ENCODE data around the gene RSRC2.
"Not testable (repeated sequence)": the region's sequence is repeated elsewhere in the genome, so short reads cannot be mapped to it uniquely, and the experiment has no call there.

Gene RSRC2, protein sequence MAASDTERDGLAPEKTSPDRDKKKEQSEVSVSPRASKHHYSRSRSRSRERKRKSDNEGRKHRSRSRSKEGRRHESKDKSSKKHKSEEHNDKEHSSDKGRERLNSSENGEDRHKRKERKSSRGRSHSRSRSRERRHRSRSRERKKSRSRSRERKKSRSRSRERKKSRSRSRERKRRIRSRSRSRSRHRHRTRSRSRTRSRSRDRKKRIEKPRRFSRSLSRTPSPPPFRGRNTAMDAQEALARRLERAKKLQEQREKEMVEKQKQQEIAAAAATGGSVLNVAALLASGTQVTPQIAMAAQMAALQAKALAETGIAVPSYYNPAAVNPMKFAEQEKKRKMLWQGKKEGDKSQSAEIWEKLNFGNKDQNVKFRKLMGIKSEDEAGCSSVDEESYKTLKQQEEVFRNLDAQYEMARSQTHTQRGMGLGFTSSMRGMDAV

DNA sequence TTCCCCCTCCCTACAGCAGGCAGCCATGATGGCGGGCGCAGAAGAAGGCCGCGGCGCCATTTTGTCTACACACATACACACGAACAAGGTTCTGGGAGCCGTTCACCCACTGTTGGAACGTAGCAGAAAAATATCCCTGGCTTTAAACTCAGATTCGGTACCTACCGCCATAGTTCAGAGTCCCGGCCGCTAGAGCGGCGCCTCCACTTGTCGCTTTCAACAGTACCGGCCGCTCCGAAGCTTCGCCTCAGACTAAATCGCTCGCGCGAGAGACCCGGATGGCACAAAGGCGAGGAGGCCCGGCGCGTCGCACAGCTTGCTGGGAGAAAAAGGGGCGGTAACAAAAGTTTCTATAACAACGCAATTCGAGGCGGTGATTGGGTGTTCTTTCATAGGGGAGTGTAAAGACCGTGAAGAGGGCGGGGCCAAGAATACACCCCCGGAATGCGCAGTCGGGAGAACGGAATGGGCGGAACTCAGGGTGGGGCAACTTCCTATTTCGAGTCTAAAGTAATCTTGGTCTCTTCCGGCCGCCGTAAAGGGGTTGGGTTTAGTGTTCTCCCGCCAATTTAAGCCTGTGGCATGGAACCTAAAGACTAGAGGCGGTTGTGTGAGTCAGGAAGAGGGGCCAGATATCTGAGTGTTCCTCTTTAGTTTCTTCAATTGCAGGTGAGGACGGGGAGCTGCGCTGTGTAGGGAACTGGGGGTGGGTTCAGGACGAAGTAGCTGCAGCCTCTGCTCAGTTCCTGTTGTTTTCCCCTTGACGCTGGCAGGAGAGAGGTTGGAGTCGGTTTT, at the start of gene RSRC2, which contains the start of gene KNTC1:
Gene RSRC2, minus strand, starts transcription at position 254 of the 795 bp plus-strand sequence. Its CDS starts 83 bp downstream, at position 171.
Gene KNTC1, plus strand, starts transcription at position 567 of the 795 bp plus-strand sequence. CDS start 2,815 bp downstream, outside the sequence.
- peak; percentile 98 for DNase-seq (ENCODE audit: low read depth)
- H3K4me3 ChIP-seq (ENCODE audit: low read depth, low read length), result peak within 1 kb of the TSS; percentile 92

DNA sequence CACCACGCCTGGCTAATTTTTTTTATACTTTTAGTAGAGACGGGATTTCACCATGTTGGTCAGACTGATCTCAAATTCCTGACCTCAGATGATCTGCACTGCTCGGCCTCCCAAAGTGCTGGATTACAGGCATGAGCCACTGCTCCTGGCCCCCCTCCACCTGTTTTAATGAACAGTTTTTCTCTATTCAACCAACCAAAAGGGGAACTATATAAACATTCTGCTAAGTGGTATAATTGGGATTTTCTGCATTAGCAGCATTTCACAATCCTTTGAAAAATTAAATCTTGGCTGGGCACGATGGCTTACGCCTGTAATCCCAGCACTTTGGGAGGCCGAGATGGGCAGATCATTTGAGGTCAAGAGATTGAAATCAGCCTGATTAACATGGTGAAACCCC, 45.1 kb upstream of the RSRC2 start:
- DNase-seq (ENCODE audit: low read depth), result no peak
- no peak overlapping the region for H3K4me3 ChIP-seq (ENCODE audit: low read depth, low read length)

DNA sequence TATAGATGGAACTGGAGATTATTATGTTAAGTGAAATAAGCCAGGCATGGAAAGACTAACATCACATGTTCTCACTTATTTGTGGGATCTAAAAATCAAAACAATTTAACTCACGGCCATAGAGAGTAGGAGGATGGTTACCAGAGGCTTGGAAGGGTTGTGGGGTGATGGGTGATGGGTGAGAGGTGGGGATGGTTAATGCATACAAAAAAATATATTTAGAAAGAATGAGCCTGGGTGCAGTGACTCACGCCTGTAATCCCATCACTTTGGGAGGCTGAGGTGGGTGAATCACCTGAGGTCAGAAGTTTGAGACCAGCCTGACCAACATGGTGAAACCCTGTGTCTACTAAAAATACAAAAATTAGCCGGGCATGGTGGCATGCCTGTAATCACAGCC, 43.3 kb upstream of the RSRC2 start:
- H3K4me3 ChIP-seq (ENCODE audit: low read depth, low read length); DNase-seq (ENCODE audit: low read depth): not testable (repeated sequence)

DNA sequence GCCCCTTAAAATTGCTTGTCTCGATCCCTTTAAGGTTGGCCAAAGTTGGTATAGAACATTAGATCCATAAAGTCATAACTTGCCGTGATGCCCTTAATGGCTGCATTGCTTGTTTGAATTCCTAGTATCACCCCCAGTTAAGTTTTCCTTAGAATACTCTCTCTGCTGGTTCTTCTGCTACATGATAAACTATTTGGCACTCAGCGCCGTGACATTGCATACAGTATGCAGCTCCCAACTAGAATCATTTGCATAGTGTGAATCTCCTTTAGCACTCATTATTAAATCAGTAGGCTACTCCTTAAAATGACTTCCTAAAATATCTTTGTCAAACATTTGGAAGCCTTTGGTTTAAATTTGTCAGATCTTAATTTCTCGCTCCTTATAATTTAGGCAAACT, 42.6 kb upstream of the RSRC2 start:
- no peak for DNase-seq (ENCODE audit: low read depth)

DNA sequence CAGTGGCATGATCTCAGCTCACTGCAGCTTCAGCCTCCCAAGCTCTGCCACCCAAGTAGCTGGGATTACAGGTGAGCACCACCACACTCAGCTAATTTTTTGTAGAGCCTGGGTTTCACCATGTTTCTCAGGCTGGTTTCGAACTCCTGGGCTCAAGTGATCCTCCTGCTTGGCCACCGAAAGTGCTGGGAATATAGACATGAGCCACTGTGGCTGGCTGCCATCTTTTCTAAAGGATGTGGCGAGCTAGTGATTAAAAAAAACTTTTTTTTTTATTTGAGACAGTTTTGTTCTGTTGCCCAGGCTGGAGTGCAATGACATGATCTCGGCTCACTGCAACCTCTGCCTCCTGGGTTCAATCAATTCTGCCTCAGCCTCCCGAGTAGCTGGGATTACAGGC, 40.1 kb upstream of the RSRC2 start:
- DNase-seq (ENCODE audit: low read depth); H3K4me3 ChIP-seq (ENCODE audit: low read depth, low read length): not testable (repeated sequence)

More for the DNA sequence above, 42.6 kb upstream of the RSRC2 start:
- H3K4me3 ChIP-seq (ENCODE audit: low read depth, low read length), result no peak overlapping the region

DNA sequence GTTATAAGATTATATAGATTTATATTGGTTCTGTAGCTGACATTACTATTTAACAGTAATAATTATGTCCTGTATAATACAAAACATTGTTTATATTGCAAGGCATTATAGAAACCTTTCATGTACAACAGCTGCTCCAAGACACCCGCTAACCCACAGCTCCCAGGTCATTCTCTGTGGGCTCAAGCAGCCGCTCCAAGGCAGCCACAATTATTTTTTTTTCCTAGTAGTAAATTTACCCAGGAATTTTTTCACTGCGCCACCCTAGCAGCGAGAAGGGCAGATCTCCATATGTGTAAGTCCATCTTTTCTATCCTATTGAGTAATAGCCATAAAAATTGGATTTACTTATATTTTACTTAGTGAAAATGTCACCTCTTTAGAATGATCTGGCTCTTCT, 36.6 kb upstream of the RSRC2 start:
- no peak for DNase-seq (ENCODE audit: low read depth)

DNA sequence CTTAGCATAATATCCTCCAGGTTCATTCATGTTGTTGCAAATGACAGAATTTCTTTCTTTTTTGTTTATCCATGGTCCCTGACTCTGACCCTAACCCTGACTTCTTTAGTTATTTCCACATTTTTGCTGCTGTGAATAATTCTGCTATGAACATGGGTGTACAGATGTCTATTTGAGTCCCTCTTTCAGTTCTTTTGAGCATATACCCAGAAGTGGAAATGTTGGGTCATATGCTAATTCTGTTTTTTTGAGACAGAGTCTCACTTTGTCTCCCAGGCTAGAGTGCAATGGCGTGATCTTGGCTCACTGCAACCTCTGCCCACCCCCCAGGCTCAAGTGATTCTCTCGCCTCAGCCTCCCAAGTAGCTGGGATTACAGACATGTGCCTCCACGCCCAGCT, 33.4 kb upstream of the RSRC2 start:
- H3K4me3 ChIP-seq (ENCODE audit: low read depth, low read length), result no peak overlapping the region
- no peak for DNase-seq (ENCODE audit: low read depth)

More for the DNA sequence above, 36.6 kb upstream of the RSRC2 start:
- no peak overlapping the region for H3K4me3 ChIP-seq (ENCODE audit: low read depth, low read length)

DNA sequence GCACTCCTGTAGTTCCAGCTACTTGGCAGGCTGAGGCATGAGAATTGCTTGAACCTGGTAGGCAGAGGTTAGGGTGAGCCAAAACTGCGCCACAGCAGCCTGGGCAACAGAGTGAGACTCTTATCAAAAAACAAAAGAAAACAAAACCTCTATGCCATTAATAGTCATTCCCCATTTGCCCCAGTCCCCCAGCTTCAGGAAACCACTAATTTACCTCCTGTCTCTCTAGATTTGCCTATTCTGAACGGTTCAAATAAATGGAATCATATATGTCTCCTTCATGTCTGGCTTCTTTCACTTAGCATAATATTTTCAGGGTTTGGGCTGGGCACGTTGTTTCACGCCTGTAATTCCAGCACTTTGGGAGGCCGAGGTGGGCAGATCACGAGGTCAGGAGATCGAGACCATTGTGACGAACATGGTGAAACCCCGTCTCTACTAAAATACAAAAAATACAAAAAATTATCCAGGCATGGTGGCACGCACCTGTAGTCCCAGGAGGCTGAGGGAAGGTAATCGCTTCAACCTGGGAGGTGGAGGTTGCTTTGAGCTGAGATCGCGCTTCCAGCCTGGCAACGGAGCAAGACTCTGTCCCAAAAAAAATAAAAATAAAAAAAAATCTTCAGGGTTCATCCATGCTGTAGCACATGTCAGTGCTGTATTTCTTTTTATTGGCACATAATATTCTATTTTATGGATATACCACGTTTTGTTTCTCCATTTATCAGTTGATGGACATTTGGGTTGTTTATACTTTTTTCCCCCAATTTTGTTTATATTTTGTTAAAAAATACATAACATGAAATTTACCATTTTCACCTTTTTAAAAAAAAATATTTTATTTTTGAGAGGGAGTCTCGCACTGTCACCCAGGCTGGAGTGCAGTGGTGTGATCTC, 32.3 kb upstream of the RSRC2 start:
- no peak overlapping the region for H3K4me3 ChIP-seq (ENCODE audit: low read depth, low read length)
- DNase-seq (ENCODE audit: low read depth), result no peak

DNA sequence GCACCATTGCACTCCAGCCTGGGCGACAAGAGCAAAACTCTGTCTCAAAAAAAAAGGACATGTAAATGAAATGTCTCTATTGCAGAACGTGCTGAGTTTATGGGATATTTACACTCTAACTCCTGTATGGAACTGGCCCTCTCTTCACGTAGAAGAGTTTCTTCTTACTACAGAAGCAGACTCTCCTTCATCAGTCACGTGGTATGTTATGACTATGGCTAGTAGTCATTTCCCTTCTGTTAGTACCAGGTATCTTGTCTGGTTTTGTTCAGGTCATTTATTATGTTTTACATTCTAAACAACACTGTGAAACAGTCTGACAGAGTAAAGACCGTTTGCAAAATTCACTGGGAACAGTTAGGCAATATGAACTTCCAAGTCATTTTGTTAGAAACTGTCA, 20.6 kb upstream of the RSRC2 start:
- DNase-seq (ENCODE audit: low read depth), result no peak

DNA sequence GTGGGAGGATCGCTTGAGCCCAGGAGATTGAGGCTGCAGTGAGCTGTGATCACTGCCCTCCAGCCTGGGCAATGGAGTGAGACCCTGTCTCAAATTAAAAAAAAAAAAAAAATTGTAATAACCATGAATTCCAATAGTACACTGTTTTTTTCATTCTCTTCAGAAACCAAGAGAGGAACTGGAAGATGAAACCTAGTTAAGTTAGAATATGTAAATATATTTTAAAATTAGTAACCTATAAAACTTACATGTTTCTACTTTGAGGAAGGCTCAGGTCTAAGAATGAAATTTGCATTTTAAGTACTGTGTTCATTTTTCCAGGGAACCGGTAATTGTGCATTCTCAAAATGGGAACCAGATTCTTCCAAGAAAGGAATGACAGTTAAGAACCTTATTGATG, 19.1 kb upstream of the RSRC2 start:
- H3K4me3 ChIP-seq (ENCODE audit: low read depth, low read length), result no peak overlapping the region
- no peak for DNase-seq (ENCODE audit: low read depth)

More for the DNA sequence above, 20.6 kb upstream of the RSRC2 start:
- H3K4me3 ChIP-seq (ENCODE audit: low read depth, low read length), result no peak overlapping the region

DNA sequence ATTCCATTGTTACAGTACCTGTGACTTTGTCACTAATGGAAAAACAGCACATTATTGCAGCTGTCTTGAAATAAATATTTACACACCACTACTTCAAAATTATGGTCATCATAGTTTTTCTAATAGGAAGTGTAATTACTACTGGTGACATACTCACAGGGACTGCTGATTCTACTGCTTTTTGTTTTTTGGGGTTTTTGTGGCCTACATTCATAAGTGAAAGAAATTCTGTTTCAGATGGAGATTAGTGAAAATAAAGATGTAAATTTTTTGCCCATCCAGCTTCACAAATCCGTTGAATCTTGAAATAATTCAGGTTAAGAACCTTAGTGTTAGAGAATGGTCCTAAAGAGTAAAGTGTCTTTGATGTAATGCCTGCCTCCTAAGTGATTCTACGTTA, 17.8 kb upstream of the RSRC2 start:
- no peak for DNase-seq (ENCODE audit: low read depth)
- no peak overlapping the region for H3K4me3 ChIP-seq (ENCODE audit: low read depth, low read length)

DNA sequence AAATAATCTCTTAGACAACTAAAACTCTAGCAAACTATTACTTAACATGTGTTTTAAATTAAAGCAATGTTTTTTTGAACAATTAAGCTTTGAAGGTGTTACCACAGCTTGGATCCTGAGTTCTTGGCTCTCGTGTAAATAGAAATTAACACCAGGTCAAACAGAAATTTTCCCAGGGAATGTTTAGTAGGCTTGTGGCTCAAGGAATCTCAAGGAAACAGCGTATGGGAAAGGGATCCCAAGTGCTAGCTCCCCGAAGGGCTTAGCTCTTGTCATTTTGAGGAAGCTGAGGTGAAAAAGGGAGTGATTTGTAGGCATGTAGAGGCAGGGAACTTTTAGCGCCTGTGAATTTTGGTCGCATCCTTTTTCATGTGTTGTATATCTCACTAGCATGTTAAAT, 11.8 kb upstream of the RSRC2 start:
- H3K4me3 ChIP-seq (ENCODE audit: low read depth, low read length), result no peak overlapping the region
- no peak for DNase-seq (ENCODE audit: low read depth)

DNA sequence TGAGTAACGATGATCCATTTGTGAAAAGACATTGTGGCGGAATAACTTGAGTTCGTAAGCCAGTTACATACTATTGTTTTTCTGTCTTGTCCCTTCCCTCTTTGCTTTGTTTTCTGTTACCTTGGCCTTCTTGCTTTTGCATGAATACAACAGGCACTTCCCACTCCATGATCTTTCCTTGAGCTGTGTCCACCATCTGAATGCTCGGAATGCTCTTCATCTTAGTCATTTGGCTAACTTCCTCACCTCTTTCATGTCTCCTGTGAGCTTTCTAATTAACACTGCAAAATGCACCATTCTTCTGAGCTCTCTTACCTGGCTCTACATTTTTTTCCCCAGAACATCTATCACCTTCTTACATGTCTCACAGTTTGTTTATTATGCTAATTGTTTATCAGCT, 10.3 kb upstream of the RSRC2 start:
- no peak for DNase-seq (ENCODE audit: low read depth)
- no peak overlapping the region for H3K4me3 ChIP-seq (ENCODE audit: low read depth, low read length)

DNA sequence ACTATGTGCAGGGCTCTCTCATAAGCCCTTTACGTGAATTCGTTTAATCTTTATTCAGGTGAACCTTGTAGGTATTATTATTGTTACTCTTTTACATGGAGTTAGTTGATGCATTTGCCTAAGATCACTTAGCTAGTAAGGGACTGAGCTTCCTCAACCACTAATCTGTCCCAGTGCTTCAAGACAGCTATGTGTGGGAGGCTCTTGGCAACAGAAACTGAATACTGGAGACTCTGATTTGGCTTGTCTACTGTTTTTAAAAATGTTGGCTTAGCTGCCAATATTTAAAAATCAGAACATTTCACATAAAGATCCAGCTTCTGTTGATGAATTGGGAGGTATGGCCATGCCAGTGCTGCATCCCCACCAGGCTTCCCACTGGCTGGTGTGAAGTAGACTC, 7.1 kb upstream of the RSRC2 start:
- DNase-seq (ENCODE audit: low read depth), result no peak
- H3K4me3 ChIP-seq (ENCODE audit: low read depth, low read length), result no peak overlapping the region

DNA sequence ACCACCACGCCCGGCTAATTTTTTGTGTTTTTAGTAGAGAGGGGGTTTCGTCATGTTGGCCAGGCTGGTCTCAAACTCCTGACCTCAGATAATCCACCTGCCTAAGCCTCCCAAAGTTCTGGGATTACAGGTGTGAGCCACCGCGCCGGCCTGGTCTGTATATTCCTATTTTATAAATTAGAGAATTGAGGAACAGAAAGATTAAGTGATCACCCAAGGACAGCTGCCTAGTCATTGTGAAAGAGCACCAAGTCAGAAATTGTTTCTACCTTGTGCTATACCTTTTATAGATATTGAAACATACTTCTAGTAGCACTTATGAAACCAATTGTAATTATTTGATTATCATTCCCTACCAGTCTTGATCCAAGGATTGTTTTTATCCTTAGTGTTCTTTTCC, 2.3 kb upstream of the RSRC2 start:
- no peak overlapping the region for H3K4me3 ChIP-seq (ENCODE audit: low read depth, low read length)
- DNase-seq (ENCODE audit: low read depth), result no peak

DNA sequence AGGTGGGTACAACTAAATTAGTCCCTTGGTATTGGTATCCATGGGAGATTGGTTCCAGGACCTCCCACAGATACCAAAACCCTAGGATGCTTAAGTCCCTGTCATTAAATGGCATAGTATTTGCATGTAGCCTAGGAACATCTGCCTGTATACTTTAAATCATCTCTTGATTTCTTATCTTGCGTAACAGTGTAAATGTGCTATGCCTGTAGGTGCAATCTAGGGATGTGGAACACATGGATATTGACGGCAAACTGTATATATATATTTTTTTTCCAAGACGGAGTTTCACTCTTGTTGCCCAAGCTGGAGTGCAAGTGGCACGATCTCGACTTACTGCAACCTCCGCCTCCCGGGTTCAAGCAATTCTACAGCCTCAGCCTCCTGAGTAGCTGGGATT, 1.8 kb upstream of the RSRC2 start:
- no peak overlapping the region for H3K4me3 ChIP-seq (ENCODE audit: low read depth, low read length)
- DNase-seq (ENCODE audit: low read depth), result no peak

DNA sequence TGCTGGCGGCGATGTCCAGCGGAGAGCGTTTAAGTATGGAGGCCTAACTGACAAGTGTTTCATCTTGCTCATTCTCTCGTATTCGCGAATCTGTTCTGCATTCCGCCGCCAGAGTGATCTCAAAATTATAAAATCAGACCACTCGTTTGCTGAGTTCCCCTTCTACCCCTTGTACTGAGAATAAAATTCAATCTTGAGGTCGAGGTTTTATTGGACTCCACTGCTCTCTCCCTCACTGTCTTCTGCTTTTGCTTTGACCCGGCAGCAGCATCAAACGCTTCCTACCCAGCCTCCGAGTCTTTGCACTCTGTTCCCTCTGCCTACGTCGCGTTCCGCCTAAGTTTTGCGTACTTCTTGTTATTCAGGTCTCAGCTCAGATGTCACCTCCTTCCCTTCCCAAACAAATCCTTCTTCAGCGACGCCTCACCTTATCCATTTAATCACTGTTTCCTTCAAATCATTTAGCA, 775 bp upstream of the RSRC2 start:
- DNase-seq (ENCODE audit: low read depth), result no peak
- peak overlapping the region; percentile 92 for H3K4me3 ChIP-seq (ENCODE audit: low read depth, low read length)

DNA sequence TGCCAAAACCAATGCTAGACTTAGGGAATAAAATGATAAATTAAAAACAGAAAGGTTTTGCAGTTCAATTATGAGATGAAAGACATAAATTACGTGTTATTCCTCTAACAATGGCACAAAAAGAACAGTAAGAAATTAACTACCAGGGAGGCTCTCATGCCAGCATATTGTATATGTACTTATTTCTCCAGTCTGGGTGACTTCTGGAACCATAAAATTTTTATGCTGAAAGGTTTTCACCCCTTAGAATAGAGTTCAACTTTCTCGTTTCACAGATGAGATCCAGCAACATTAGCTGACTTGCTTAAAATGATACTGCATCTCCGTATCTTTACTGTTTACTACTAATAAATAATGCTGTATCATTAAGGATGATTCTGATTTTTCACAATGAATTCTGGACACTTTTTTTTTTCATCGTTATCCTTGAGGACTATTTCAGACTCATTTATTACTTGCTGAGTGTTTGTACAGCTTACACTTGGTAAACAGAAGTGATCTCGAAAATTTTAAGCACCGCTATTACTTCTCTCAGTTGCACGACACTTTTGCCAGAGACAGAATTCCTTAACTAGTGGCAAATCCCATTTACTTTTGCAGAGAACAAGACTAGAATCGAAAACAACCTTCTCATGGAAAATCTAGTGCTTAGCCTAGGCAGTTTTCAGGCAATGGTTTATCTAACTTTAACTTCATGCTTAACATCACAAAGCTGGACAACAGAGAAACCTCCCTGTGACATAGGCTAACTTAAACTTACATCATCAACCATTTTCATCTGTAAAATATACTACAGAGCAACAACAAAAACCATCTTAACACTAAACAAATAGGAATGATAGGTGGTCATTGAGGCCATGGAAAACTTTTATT, 2.7 kb downstream of the RSRC2 start:
- H3K4me3 ChIP-seq (ENCODE audit: low read depth, low read length), result peak overlapping the region; percentile 57

More for the DNA sequence above, 2.7 kb downstream of the RSRC2 start:
- DNase-seq (ENCODE audit: low read depth), result no peak

Data from skeletal muscle cell (primary cell).